Peyer's patch (tissue), 4 donors: ENCODE results near the gene SLC24A4.

Experiments
- CTCF ChIP-seq, 6 experiments: fragments of 450-650 bp in 4 of 6; fragments of 200-600 bp in 2 of 6; sonication (generic) in 1 of 6; IDR thresholded peaks; one replicate each; pipeline ENCODE4 v1.5.1; 2017 to 2019; ENCODE audit warnings: antibody characterized with exemption in 6 of 6, mild to moderate bottlenecking in 3 of 6, moderate library complexity in 1 of 6
- POLR2A ChIP-seq, 2 donors: fragments of 450-650 bp; IDR thresholded peaks; one replicate each; pipeline ENCODE4 v1.5.1; 2017; ENCODE audit warnings: antibody characterized with exemption in 2 of 2, mild to moderate bottlenecking in 2 of 2, moderate library complexity in 2 of 2

- TF ChIP-seq CTCF (IDR thresholded peaks at IDR 0.05) = no peak
- no peak for TF ChIP-seq POLR2A (IDR thresholded peaks at IDR 0.05)
Measured at GRCh38 chr14:92453691-92454090, 130.7 kb downstream of the SLC24A4 start.
